GM12878 (cell line): ENCODE results near the gene AMELX.

Source experiments
- BMI1 ChIP-seq: fragments of 450-650 bp; IDR thresholded peaks from 2 replicates; pipeline ENCODE4 v1.6.1; 2016; ENCODE audit warnings: mild to moderate bottlenecking, moderate library complexity, borderline replicate concordance
- CHD1 ChIP-seq: IDR thresholded peaks from 2 replicates; pipeline ENCODE4 v1.6.1; 2012; ENCODE audit warnings: low read depth, low read length, improper control_type of control experiment
- CTCF ChIP-seq, 3 experiments: IDR thresholded peaks in 2 of 3; conservative IDR thresholded peaks in 1 of 3; 2 replicates each; pipeline ENCODE4 v1.5.1; 2011; ENCODE audit warnings: low read depth in 3 of 3, low read length in 3 of 3, mild to moderate bottlenecking in 3 of 3, control low read depth in 2 of 3, moderate library complexity in 2 of 3, inconsistent platforms in 1 of 3, mixed read lengths in 1 of 3; ENCODE audit not compliant: control insufficient read depth in 2 of 3, insufficient read depth in 1 of 3; ENCODE audit errors: extremely low read depth in 1 of 3
- FOXK2 ChIP-seq: fragments of 450-650 bp; IDR thresholded peaks from 2 replicates; pipeline ENCODE4 v1.6.1; 2017; ENCODE audit warnings: mild to moderate bottlenecking, moderate library complexity
- FOXM1 ChIP-seq: IDR thresholded peaks from 2 replicates; pipeline ENCODE4 v1.6.1; 2012; ENCODE audit warnings: low read depth, mild to moderate bottlenecking, inconsistent platforms, low read length, moderate library complexity
- NR2C1 ChIP-seq: fragments of 450-650 bp; IDR thresholded peaks from 2 replicates; pipeline ENCODE4 v1.6.1; 2017; ENCODE audit warnings: antibody characterized with exemption, mild to moderate bottlenecking, moderate library complexity
- RAD21 ChIP-seq: IDR thresholded peaks from 2 replicates; pipeline ENCODE4 v1.6.1; 2011; ENCODE audit warnings: mild to moderate bottlenecking, low read depth, low read length, moderate library complexity; ENCODE audit not compliant: insufficient read depth
- ZBTB4 ChIP-seq: fragments of 450-650 bp; formaldehyde crosslinking; IDR thresholded peaks from 2 replicates; pipeline ENCODE4 v1.4.0; 2022; ENCODE audit warnings: mild to moderate bottlenecking, moderate library complexity
- ZNF274 ChIP-seq: IDR thresholded peaks from one replicate; pipeline ENCODE4 v1.8.0; 2011; ENCODE audit not compliant: insufficient read length, insufficient read depth

- no peak for TF ChIP-seq FOXK2
- no peak for TF ChIP-seq ZBTB4 (CRISPR knock-in tag)
- no peak for TF ChIP-seq CHD1
- TF ChIP-seq CTCF (IDR thresholded peaks at IDR 0.05 in 2 of 3, conservative IDR thresholded peaks at IDR 0.05 in 1 of 3; ENCODE audit: control insufficient read depth in 2 of 3, extremely low read depth in 1 of 3, insufficient read depth in 1 of 3, low read depth in 3 of 3, low read length in 3 of 3): no peak
- TF ChIP-seq ZNF274: no peak
- no peak for TF ChIP-seq RAD21
- TF ChIP-seq NR2C1: no peak
- TF ChIP-seq FOXM1: no peak
- TF ChIP-seq BMI1: no peak
These were observed 54.1 kb downstream of the AMELX start for GRCh38 chrX:11347300-11347699.
